OCI-LY7 (cell line): Measurements from ENCODE around the gene SHLD1. TPM values are rescaled to one million over a fixed set of nuclear protein-coding genes. Genes with fewer than 3 reads are reported as not detected.

ENCODE experiments used
- BruUV-seq: library from RNA; stranded (reverse); fragments of 400-500 nt; replicated peaks from 2 replicates; lab custom pipeline; 2021; lab: Mats Ljungman, UMichigan
- CTCF ChIA-PET: fragments of 300-600 bp; sonication (Branson Sonifier 250); formaldehyde crosslinking; loops from one replicate; lab custom pipeline; 2022; ENCODE audit warnings: antibody characterized with exemption; ENCODE audit not compliant: unreplicated experiment; lab: Charles Lee
- POLR2A ChIA-PET: fragments of 300-600 bp; sonication (Branson Sonifier 250); formaldehyde crosslinking; loops from one replicate; lab custom pipeline; 2022; ENCODE audit warnings: antibody characterized with exemption; lab: Charles Lee
- DNase-seq: peaks from one replicate; pipeline ENCODE4 v3.0.0-alpha.2; 2015; ENCODE audit warnings: low spot score
- H2AFZ ChIP-seq: fragments of 200-600 bp; sonication (generic), shearing (Covaris generic); 2 replicates; pipeline ENCODE4 v1.6.1; 2014; ENCODE audit warnings: mild to moderate bottlenecking, antibody characterized with exemption, low read length, moderate library complexity
- H3K27ac ChIP-seq: fragments of 200-600 bp; sonication (generic); 2 replicates; pipeline ENCODE4 v1.5.1; 2014; ENCODE audit warnings: mixed run types, low read depth, mild to moderate bottlenecking, moderate library complexity, low read length, inconsistent platforms; ENCODE audit not compliant: poor library complexity, severe bottlenecking
- H3K36me3 ChIP-seq: fragments of 200-600 bp; sonication (generic); 2 replicates; pipeline ENCODE4 v1.6.1; 2014; ENCODE audit warnings: mild to moderate bottlenecking, antibody characterized with exemption, low read length, moderate library complexity, mixed read lengths; ENCODE audit not compliant: insufficient read depth
- H3K4me1 ChIP-seq: fragments of 200-600 bp; sonication (generic); 2 replicates; pipeline ENCODE4 v1.5.1; 2014; ENCODE audit warnings: mild to moderate bottlenecking, low read length; ENCODE audit not compliant: insufficient read depth, poor library complexity, severe bottlenecking
- H3K4me2 ChIP-seq: fragments of 200-600 bp; sonication (generic); 2 replicates; pipeline ENCODE4 v1.6.1; 2014; ENCODE audit warnings: mild to moderate bottlenecking, low read length
- H3K4me3 ChIP-seq: fragments of 200-600 bp; sonication (generic); 2 replicates; pipeline ENCODE4 v1.5.1; 2014; ENCODE audit warnings: mild to moderate bottlenecking, low read depth, low read length; ENCODE audit not compliant: poor library complexity, severe bottlenecking
- H3K79me2 ChIP-seq: fragments of 200-600 bp; sonication (generic); 2 replicates; pipeline ENCODE4 v1.6.1; 2016; ENCODE audit warnings: low read depth, mild to moderate bottlenecking, low read length, moderate library complexity, mixed read lengths; ENCODE audit not compliant: insufficient read depth
- H3K9me2 ChIP-seq: fragments of 200-600 bp; sonication (generic); 2 replicates; pipeline ENCODE4 v1.6.1; 2016; ENCODE audit warnings: mild to moderate bottlenecking, low read length, mixed read lengths; ENCODE audit not compliant: insufficient read depth
- H3K9me3 ChIP-seq: fragments of 200-600 bp; sonication (generic); 2 replicates; pipeline ENCODE4 v1.6.1; 2014; ENCODE audit warnings: mild to moderate bottlenecking, mixed run types, low read length, mixed read lengths
- H4K20me1 ChIP-seq: fragments of 200-600 bp; sonication (generic); 2 replicates; pipeline ENCODE4 v1.6.1; 2014; ENCODE audit warnings: mild to moderate bottlenecking, antibody characterized with exemption, low read length, moderate library complexity, mixed read lengths; ENCODE audit not compliant: insufficient read depth
- CTCF ChIP-seq: fragments of 200-600 bp; sonication (generic); conservative IDR thresholded peaks from 2 replicates; pipeline ENCODE4 v1.5.1; 2014; ENCODE audit warnings: mild to moderate bottlenecking, antibody characterized with exemption, low read length, moderate library complexity, mixed read lengths
- EZH2phosphoT487 ChIP-seq: fragments of 200-600 bp; sonication (generic); IDR thresholded peaks from 2 replicates; pipeline ENCODE4 v1.6.1; 2018; ENCODE audit warnings: low read depth, borderline replicate concordance, mild to moderate bottlenecking, mixed run types, antibody characterized with exemption, low read length, moderate library complexity, mixed read lengths
- intact Hi-C: fragments of 100-400 bp; cut with micrococcal nuclease; formaldehyde crosslinking; loops from one replicate; pipeline ENCODE4 v1.10.0; 2022; ENCODE audit not compliant: unreplicated experiment
- total RNA-seq, 2 experiments: library from RNA; depleted of rRNA in 1 of 2; stranded (reverse); fragments of >200 nt in 1 of 2; shearing (Covaris generic) in 1 of 2; gene quantifications; 2 replicates each; pipeline ENCODE4 v1.2.3, GENCODE V29; 2014 to 2022

Gene SHLD1
- total RNA-seq, 2 experiments from 2014 or later = 19.4 to 31.2 TPM

- TF ChIP-seq EZH2phosphoT487 (no peak), CTCF (no peak)
- no peaks in the 10 kb centered on the region for H3K36me3 ChIP-seq
- no peak overlapping the region for H3K27ac ChIP-seq
- ChIA-PET POLR2A (interaction anchor here (0.7 kb wide), 1 partner anchor 37 kb away, joined by 4 read pairs; no protein-coding TSS in a partner anchor), CTCF (interaction anchor here (1.0 kb wide), 1 partner anchor 57 kb away, joined by 3 read pairs; no protein-coding TSS in a partner anchor)
- H3K9me2 ChIP-seq = no peaks in the 10 kb centered on the region
- H4K20me1 ChIP-seq = no peaks in the 10 kb centered on the region
- H3K4me3 ChIP-seq = no peak overlapping the region
- H2AFZ ChIP-seq = peak overlapping the region; percentile 59; the same call in 1 of the 2 replicates
- intact Hi-C loops = no loop called here
- H3K4me2 ChIP-seq = no peak overlapping the region
- H3K9me3 ChIP-seq = no peaks in the 10 kb centered on the region
- no TSS peak for BruUV-seq
- H3K79me2 ChIP-seq = no peaks in the 10 kb centered on the region
- H3K4me1 ChIP-seq = peaks cover 5% of the 10 kb centered on the region
- no peak for DNase-seq
Observed at GRCh38 chr20:5882166-5882565, 132.0 kb downstream of the SHLD1 start.

GRCh38 chr20:5884465-5885335, 134.5 kb downstream of the SHLD1 start:
- Histone ChIP-seq H3K4me1 (peaks cover 5% of the 10 kb centered on the region), H3K36me3 (no peaks in the 10 kb centered on the region), H3K9me3 (no peaks in the 10 kb centered on the region), H3K4me2 (no peak overlapping the region), H4K20me1 (no peaks in the 10 kb centered on the region), H2AFZ (no peak overlapping the region), H3K79me2 (no peaks in the 10 kb centered on the region), H3K4me3 (no peak overlapping the region), H3K27ac (no peak overlapping the region), H3K9me2 (no peaks in the 10 kb centered on the region)
- ChIA-PET POLR2A (interaction anchor here (0.6 to 1.7 kb wide), 3 partner anchors 49 to 379 kb away, joined by 3 to 4 read pairs (median 3); partner anchors contain the start of genes MCM8 and TRMT6), CTCF (no interaction called here)
- no peak for DNase-seq
- intact Hi-C loops = no loop called here
- no TSS peak for BruUV-seq
- TF ChIP-seq EZH2phosphoT487 (no peak), CTCF (no peak)

GRCh38 chr20:5885866-5886265, 135.7 kb downstream of the SHLD1 start:
- no peaks in the 10 kb centered on the region for H3K9me2 ChIP-seq
- ChIA-PET POLR2A (no interaction called here), CTCF (no interaction called here)
- no peak for DNase-seq
- H3K4me3 ChIP-seq = no peak overlapping the region
- no peak overlapping the region for H3K27ac ChIP-seq
- no peaks in the 10 kb centered on the region for H3K9me3 ChIP-seq
- intact Hi-C loops = no loop called here
- TF ChIP-seq EZH2phosphoT487 (no peak), CTCF (no peak)
- H4K20me1 ChIP-seq = no peaks in the 10 kb centered on the region
- no peak overlapping the region for H2AFZ ChIP-seq
- H3K4me1 ChIP-seq = peaks cover 5% of the 10 kb centered on the region
- no peaks in the 10 kb centered on the region for H3K79me2 ChIP-seq
- H3K36me3 ChIP-seq = no peaks in the 10 kb centered on the region
- BruUV-seq = no TSS peak
- no peak overlapping the region for H3K4me2 ChIP-seq
